Memory B cell (primary cell): ENCODE data around the gene TRMT1.

ENCODE experiments used
- ATAC-seq: fragments of 150-1000 bp; cut with Tn5 transposase; 2 replicates; pipeline ENCODE4 v1.10.0; 2021; ENCODE audit warnings: low read depth, mild to moderate bottlenecking, moderate library complexity
- DNase-seq, 2 donors: peaks; one replicate each; pipeline ENCODE4 v3.0.0; 2022; ENCODE audit warnings: low spot score in 2 of 2
- H3K27ac Mint-ChIP-seq: one replicate; pipeline ENCODE4 v1.8.0; 2022; ENCODE audit warnings: mild to moderate bottlenecking, moderate library complexity, mixed read lengths
- H3K27me3 Mint-ChIP-seq: one replicate; pipeline ENCODE4 v1.8.0; 2022; ENCODE audit warnings: mixed read lengths
- H3K36me3 Mint-ChIP-seq: one replicate; pipeline ENCODE4 v1.8.0; 2022; ENCODE audit warnings: mild to moderate bottlenecking, mixed read lengths
- H3K4me1 Mint-ChIP-seq: one replicate; pipeline ENCODE4 v1.8.0; 2022; ENCODE audit warnings: mixed read lengths
- H3K4me3 Mint-ChIP-seq: one replicate; pipeline ENCODE4 v1.8.0; 2022; ENCODE audit warnings: mild to moderate bottlenecking, moderate library complexity, mixed read lengths
- H3K9me3 Mint-ChIP-seq: one replicate; pipeline ENCODE4 v1.8.0; 2022; ENCODE audit warnings: mixed read lengths

The TRMT1 gene

DNA sequence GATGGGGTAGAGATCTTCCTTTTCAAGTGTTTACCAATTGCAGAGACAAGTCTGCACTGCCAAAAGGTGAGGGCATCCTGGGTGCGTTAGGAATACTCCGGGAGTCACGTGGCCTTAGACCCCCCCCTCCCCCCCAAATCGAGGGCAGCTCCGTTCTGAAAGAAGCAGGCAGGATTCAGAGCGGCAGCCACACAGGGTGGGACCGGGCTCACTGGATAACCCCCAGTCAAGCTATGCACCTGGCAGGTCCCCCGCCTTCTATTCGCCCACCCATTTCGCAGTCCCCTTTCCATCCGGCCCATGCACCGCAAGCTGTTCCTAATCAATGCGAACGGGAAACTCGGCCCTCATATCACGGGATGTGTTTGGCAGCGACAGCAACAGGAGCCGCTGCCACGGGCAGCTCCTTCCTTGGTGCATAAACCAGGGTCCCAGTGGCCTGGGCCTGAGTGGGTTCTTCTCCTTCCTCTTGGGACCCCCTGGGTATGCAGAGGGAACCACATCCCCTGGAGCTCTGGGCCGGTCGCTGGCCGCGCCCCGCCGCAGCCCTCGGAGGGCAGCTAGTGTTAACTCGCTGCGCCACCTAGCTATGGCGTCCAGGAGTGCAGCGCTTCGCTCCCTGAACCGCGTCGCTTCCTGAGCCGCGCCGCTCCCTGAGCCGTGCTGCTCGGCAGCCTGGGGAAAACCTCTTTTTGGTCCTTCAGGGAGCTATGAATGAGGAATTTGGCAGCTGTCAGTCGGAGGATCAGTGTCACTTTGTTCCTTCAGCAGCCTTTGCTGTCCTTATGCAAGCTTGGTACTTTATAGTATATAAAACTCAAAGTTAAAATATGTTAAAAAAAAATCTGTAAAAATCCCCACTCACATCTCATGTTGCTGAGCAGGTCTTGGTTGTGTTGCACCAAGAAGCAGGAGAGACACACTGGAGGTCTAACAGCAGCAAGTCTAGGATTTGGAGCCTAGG, 55.3 kb downstream of the TRMT1 start:
- Mint-ChIP-seq H3K27ac (no peak overlapping the region), H3K27me3 (peaks cover 5% of the 10 kb centered on the region), H3K4me3 (peak overlapping the region; percentile 83), H3K36me3 (no peaks in the 10 kb centered on the region), H3K4me1 (peaks cover 3% of the 10 kb centered on the region), H3K9me3 (no peaks in the 10 kb centered on the region)
- DNase-seq (peak; percentile 64 to 85), ATAC-seq (peak; percentile 96)

DNA sequence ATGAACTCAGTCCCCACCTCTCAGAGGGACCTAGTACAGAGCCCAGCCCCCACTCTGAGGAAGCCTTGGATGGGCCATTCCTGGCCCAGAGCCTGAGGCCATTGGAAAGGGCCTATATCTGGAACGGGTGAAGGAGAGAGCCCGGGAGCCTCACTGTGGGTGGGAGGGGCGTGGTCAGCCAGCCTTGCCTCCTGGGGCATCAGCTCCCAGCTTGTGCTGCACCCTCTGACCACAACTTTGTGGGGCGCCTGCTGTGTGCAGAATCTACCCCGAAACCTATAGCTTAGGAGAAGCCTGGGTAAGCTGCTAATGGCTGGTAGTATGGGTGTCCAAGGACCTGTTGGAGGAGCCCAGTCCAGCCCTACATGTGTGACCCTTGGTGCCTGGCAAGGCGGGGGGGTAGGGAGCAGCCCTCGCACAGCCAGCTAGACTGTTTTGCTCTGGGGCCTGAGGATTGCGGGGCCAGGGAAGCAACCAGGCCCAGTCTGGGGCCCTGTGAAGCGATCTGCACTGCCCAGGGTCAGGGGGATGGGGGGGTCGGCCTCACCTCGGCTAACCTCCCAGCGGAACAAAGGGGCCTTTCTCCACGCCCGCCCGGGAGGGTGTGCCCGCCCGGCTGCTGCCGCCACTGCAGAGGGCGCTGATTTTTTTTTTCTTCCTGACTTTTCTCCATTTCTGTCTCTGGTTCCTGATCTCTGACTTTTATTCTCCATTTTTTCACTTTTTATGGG, 56.1 kb downstream of the TRMT1 start:
- Mint-ChIP-seq H3K36me3 (no peaks in the 10 kb centered on the region), H3K4me1 (peaks cover 3% of the 10 kb centered on the region), H3K4me3 (peak overlapping the region; percentile 83), H3K27ac (no peak overlapping the region), H3K27me3 (peaks cover 7% of the 10 kb centered on the region), H3K9me3 (no peaks in the 10 kb centered on the region)
- ATAC-seq (no peak), DNase-seq (no peak)

DNA sequence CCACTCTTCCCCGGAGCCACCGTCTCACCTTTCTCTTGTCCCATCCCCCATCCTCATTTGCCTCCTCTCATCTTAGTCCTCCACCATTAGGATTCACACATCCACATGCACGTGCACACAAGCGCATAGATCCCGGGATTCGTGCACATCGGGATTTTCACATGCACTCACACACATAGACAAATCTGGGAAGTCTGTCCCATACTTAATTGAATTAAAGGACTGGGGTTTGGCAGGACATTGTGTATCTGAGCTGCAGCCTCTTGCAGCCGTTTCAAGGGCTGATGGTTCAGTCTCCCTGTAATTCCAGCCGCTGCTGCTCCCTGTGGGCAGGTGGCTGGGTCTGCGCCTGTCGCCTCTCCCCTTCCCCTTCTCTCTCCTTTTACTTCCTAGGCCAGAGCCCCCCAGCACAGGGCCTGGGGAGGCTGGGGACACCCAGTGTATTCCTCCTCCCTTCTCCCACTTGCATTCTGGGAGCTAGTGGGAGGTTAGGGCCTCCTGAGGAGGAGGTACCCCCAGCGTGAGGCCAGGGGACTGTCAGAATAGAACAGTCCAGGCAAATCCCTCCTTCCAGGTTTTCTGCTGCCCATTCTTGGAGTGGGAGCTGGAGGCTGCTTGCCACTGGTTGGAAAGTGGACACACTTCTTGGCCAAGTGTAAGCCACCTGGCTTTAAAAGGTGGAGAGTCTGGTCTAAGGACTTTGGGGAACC, 57.4 kb downstream of the TRMT1 start:
- no peaks in the 10 kb centered on the region for H3K36me3 Mint-ChIP-seq
- H3K4me1 Mint-ChIP-seq: peaks cover 3% of the 10 kb centered on the region
- ATAC-seq (no peak), DNase-seq (no peak)
- H3K27me3 Mint-ChIP-seq: peaks cover 7% of the 10 kb centered on the region
- no peak overlapping the region for H3K4me3 Mint-ChIP-seq
- no peak overlapping the region for H3K27ac Mint-ChIP-seq
- H3K9me3 Mint-ChIP-seq: no peaks in the 10 kb centered on the region

DNA sequence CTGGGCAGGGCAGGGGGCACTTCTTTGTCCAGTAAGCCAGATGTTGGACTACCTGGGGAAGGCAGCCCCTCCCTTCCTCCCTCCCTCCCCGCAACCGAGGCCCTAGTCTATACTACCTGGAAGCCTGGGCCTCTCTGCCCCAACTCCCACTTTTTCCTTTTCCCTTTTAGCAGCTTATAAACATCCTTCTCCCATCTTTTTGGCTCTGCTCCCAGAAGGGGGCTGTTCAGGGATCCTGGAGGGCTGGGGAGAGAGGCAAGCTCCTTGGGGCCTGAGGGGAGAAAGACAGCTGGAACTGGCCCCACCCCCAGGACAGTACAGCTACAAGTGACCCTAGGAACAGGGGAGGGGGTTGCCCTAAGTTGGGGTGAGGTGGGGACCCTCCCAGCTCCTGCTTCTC, 58.8 kb downstream of the TRMT1 start:
- no peaks in the 10 kb centered on the region for H3K9me3 Mint-ChIP-seq
- peaks cover 8% of the 10 kb centered on the region for H3K27me3 Mint-ChIP-seq
- H3K4me3 Mint-ChIP-seq: no peak overlapping the region
- DNase-seq: no peak
- ATAC-seq: no peak
- peaks cover 3% of the 10 kb centered on the region for H3K4me1 Mint-ChIP-seq
- no peak overlapping the region for H3K27ac Mint-ChIP-seq
- no peaks in the 10 kb centered on the region for H3K36me3 Mint-ChIP-seq

DNA sequence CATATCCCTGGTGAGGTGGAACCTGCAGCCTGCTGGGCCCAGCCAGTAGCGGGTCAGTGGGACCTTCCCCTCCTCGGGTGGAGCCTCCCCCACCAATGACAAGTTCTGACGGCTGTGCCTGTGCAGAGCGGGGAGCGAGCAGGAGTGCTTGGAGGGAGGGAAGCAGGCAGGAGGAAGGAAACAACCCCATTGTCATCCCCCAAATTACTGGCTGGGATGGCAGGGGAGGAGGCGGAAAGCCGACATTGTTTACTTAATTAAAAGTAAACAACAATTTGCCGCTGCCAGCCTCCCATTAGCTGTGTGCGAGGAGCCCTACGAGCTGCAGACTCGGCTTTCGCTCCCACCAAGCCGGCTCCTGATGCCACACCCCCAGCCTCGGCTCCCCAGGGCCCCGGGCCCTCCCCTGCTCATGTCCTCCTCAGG, 59.4 kb downstream of the TRMT1 start:
- no peak overlapping the region for H3K4me3 Mint-ChIP-seq
- peaks cover 3% of the 10 kb centered on the region for H3K4me1 Mint-ChIP-seq
- no peaks in the 10 kb centered on the region for H3K9me3 Mint-ChIP-seq
- no peak overlapping the region for H3K27ac Mint-ChIP-seq
- no peak for ATAC-seq
- H3K36me3 Mint-ChIP-seq: no peaks in the 10 kb centered on the region
- DNase-seq: no peak
- H3K27me3 Mint-ChIP-seq: peaks cover 9% of the 10 kb centered on the region

DNA sequence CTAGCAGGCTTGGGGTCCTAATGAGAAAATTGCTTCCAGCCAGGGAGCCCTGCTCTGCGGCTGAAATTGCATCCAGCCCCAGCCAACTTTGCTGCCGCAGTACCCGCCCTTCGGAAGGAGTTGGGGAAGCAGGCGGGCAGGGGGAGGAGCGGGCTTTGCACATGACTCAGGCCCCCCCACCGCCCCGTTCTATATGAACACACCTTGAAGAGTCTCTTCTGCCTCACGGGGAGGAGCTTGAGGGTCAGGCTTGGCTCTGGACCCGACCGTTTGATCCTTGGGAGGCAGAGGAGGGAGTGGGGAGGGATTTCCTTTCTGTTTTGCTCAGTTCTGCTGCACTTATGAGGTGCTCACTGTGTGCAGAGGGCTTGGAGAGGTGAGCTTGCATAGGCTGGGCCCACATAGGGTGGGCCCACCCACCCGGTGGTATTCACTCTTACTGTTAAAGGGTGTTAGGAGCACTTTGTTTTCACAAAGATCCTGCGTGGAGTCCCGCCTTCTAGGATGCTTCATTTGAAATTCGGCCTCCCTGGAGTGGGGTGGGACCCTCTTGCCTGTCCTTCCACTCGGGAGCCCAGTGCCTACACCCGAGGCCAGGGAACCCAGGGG, 60.4 kb downstream of the TRMT1 start:
- H3K4me3 Mint-ChIP-seq: no peak overlapping the region
- no peaks in the 10 kb centered on the region for H3K9me3 Mint-ChIP-seq
- no peaks in the 10 kb centered on the region for H3K36me3 Mint-ChIP-seq
- DNase-seq: no peak
- no peak overlapping the region for H3K27ac Mint-ChIP-seq
- H3K4me1 Mint-ChIP-seq: peaks cover 3% of the 10 kb centered on the region
- ATAC-seq: no peak
- peaks cover 13% of the 10 kb centered on the region for H3K27me3 Mint-ChIP-seq

DNA sequence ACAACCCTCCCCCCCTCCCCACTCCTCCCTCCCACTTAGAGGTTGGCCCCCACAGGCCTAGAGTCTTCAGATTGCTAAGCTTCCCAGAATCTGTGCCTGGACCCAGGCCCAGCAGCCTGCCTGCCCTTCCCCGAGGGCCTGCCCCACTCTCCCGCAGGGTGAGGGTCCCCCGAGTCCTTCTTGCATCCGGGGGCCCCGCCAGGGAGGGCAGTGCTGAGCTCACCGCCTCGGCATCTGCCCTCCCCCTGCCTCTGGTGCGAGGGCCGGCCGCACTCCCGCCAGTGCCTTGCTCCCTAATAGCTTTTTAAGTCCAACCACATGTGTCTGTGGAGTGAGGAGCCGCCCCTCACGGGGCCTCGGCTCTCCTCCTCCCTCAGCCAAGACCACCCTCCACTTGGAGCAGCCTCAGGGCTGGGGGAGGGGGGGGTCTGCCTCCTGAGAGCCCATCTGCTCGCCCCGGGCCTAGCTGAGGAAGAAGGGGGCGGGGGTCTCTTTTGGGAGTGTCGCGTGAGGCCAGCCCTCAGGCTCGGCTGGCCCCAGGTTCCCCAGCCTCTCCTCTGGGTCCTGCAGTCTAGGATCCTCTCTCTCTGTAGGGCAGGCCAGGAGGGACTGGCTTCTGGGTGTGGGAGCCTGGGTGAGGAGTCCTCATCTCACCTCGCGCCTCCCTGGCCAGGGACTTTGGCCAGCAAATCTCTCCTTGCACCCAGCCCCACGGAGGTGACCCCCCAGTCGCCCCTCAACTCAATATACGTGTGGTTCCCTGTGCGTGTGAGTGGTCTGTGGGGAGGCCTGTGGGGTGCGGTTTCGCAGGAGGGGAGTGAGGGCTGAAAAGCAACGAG, 61.1 kb downstream of the TRMT1 start:
- H3K4me1 Mint-ChIP-seq: peaks cover 3% of the 10 kb centered on the region
- no peak for DNase-seq
- no peak overlapping the region for H3K27ac Mint-ChIP-seq

More for the DNA sequence above, 61.1 kb downstream of the TRMT1 start:
- Mint-ChIP-seq H3K36me3 (no peaks in the 10 kb centered on the region), H3K4me3 (no peak overlapping the region), H3K27me3 (peaks cover 13% of the 10 kb centered on the region), H3K9me3 (no peaks in the 10 kb centered on the region)
- no peak for ATAC-seq
